ENCODE measurements around the gene CAPZA1.

Gene CAPZA1

GRCh38 chr1:112716133-112716720, 96.6 kb downstream of the CAPZA1 start:
- peak overlapping the region; percentile 99 for H3K4me2 ChIP-seq (ENCODE audit: low read length)
- no peak overlapping the region for H2BK5ac ChIP-seq (ENCODE audit: low read depth, low read length, poor library complexity)
- H3K79me2 ChIP-seq (ENCODE audit: control insufficient read depth, insufficient read depth, low read length, poor library complexity), result no peaks in the 10 kb centered on the region
- H3K36me3 ChIP-seq (ENCODE audit: control insufficient read depth in 1 of 2, insufficient read depth in 2 of 2, low read length in 2 of 2), result no peaks in the 10 kb centered on the region
- H4K12ac ChIP-seq (ENCODE audit: low read depth, low read length), result no peak overlapping the region
- H3K23ac ChIP-seq (ENCODE audit: low read length), result no peak overlapping the region
- H3K4ac ChIP-seq (ENCODE audit: low read depth, low read length), result no peak overlapping the region
- no peak overlapping the region for H3K27ac ChIP-seq (ENCODE audit: low read depth, low read length)
- no peak overlapping the region for H2AFZ ChIP-seq (ENCODE audit: insufficient read depth, low read length, poor library complexity)
- no peak overlapping the region for H3K4me3 ChIP-seq (ENCODE audit: low read depth, low read length)
- no peak overlapping the region for H4K91ac ChIP-seq (ENCODE audit: low read depth, low read length)
- no CpG with 5 or more reads among the region's 13 CpGs for WGBS (ENCODE audit: extremely low coverage, insufficient coverage, insufficient read length)
- H2AK5ac ChIP-seq (ENCODE audit: low read length), result no peak overlapping the region
- no peak overlapping the region for H3K18ac ChIP-seq (ENCODE audit: low read length)
- H3K79me1 ChIP-seq (ENCODE audit: low read length), result no peaks in the 10 kb centered on the region
- no peaks in the 10 kb centered on the region for H3K27me3 ChIP-seq (ENCODE audit: insufficient read depth, low read length)
- H4K8ac ChIP-seq (ENCODE audit: low read depth, low read length), result no peak overlapping the region
- no peak overlapping the region for H3K14ac ChIP-seq (ENCODE audit: low read length)
- peak overlapping the region; percentile 5 for H2BK12ac ChIP-seq (ENCODE audit: low read length)
- peaks cover 8 to 17% of the 10 kb centered on the region in 2 experiments for H3K4me1 ChIP-seq (ENCODE audit: control insufficient read depth in 1 of 2, insufficient read depth in 2 of 2, low read length in 2 of 2)
- no peaks in the 10 kb centered on the region for H3K9me3 ChIP-seq (ENCODE audit: insufficient read depth, low read depth, low read length)
- H2BK120ac ChIP-seq (ENCODE audit: insufficient read depth, low read length, poor library complexity), result no peak overlapping the region
- DNase-seq, result peak; percentile 92 to 98
- no peak overlapping the region for H3K9ac ChIP-seq (ENCODE audit: low read length)

- peaks cover 12 to 18% of the 10 kb centered on the region in 2 experiments for H3K4me1 ChIP-seq (ENCODE audit: control insufficient read depth in 1 of 2, insufficient read depth in 2 of 2, low read length in 2 of 2)
- WGBS (ENCODE audit: extremely low coverage, insufficient coverage, insufficient read length), result no CpG with 5 or more reads among the region's 2 CpGs
These were observed 97.7 kb downstream of the CAPZA1 start for GRCh38 chr1:112717263-112717873.

GRCh38 chr1:112718691-112719418, 99.2 kb downstream of the CAPZA1 start:
- H2BK5ac ChIP-seq (ENCODE audit: low read depth, low read length, poor library complexity), result no peak overlapping the region
- no peak overlapping the region for H4K91ac ChIP-seq (ENCODE audit: low read depth, low read length)
- no peaks in the 10 kb centered on the region for H3K36me3 ChIP-seq (ENCODE audit: control insufficient read depth in 1 of 2, insufficient read depth in 2 of 2, low read length in 2 of 2)
- H3K79me2 ChIP-seq (ENCODE audit: control insufficient read depth, insufficient read depth, low read length, poor library complexity), result no peaks in the 10 kb centered on the region
- no peak overlapping the region for H3K4me3 ChIP-seq (ENCODE audit: low read depth, low read length)
- H3K18ac ChIP-seq (ENCODE audit: low read length), result no peak overlapping the region
- H3K79me1 ChIP-seq (ENCODE audit: low read length), result no peaks in the 10 kb centered on the region
- H2AFZ ChIP-seq (ENCODE audit: insufficient read depth, low read length, poor library complexity), result peak overlapping the region; percentile 23
- H2BK120ac ChIP-seq (ENCODE audit: insufficient read depth, low read length, poor library complexity), result no peak overlapping the region
- no peak overlapping the region for H3K9ac ChIP-seq (ENCODE audit: low read length)
- no peak overlapping the region for H3K4ac ChIP-seq (ENCODE audit: low read depth, low read length)
- H2AK5ac ChIP-seq (ENCODE audit: low read length), result no peak overlapping the region
- H3K14ac ChIP-seq (ENCODE audit: low read length), result no peak overlapping the region
- no peak overlapping the region for H4K12ac ChIP-seq (ENCODE audit: low read depth, low read length)
- H3K23ac ChIP-seq (ENCODE audit: low read length), result no peak overlapping the region
- peaks cover 19 to 20% of the 10 kb centered on the region in 2 experiments for H3K4me1 ChIP-seq (ENCODE audit: control insufficient read depth in 1 of 2, insufficient read depth in 2 of 2, low read length in 2 of 2)
- peak; percentile 61 to 84 for DNase-seq
- H2BK12ac ChIP-seq (ENCODE audit: low read length), result no peak overlapping the region
- peak overlapping the region; percentile 44 for H3K4me2 ChIP-seq (ENCODE audit: low read length)
- peak overlapping the region; percentile 15 for H4K8ac ChIP-seq (ENCODE audit: low read depth, low read length)
- H3K27ac ChIP-seq (ENCODE audit: low read depth, low read length), result no peak overlapping the region
- no peaks in the 10 kb centered on the region for H3K27me3 ChIP-seq (ENCODE audit: insufficient read depth, low read length)
- H3K9me3 ChIP-seq (ENCODE audit: insufficient read depth, low read depth, low read length), result no peaks in the 10 kb centered on the region
- 100% methylated on average over 1 of the region's 44 CpGs for WGBS (ENCODE audit: extremely low coverage, insufficient coverage, insufficient read length)

More at GRCh38 chr1:112717263-112717873, 97.7 kb downstream of the CAPZA1 start:
- Histone ChIP-seq H3K18ac (ENCODE audit: low read length) (no peak overlapping the region), H2AFZ (ENCODE audit: insufficient read depth, low read length, poor library complexity) (no peak overlapping the region), H3K79me2 (ENCODE audit: control insufficient read depth, insufficient read depth, low read length, poor library complexity) (no peaks in the 10 kb centered on the region), H3K27ac (ENCODE audit: low read depth, low read length) (no peak overlapping the region), H2BK120ac (ENCODE audit: insufficient read depth, low read length, poor library complexity) (no peak overlapping the region), H2BK12ac (ENCODE audit: low read length) (no peak overlapping the region), H2BK5ac (ENCODE audit: low read depth, low read length, poor library complexity) (no peak overlapping the region), H3K36me3 (ENCODE audit: control insufficient read depth in 1 of 2, insufficient read depth in 2 of 2, low read length in 2 of 2) (no peaks in the 10 kb centered on the region), H4K91ac (ENCODE audit: low read depth, low read length) (no peak overlapping the region), H3K4me3 (ENCODE audit: low read depth, low read length) (no peak overlapping the region), H3K14ac (ENCODE audit: low read length) (no peak overlapping the region), H3K4me2 (ENCODE audit: low read length) (no peak overlapping the region), H3K27me3 (ENCODE audit: insufficient read depth, low read length) (no peaks in the 10 kb centered on the region), H3K4ac (ENCODE audit: low read depth, low read length) (no peak overlapping the region), H3K9me3 (ENCODE audit: insufficient read depth, low read depth, low read length) (no peaks in the 10 kb centered on the region), H4K8ac (ENCODE audit: low read depth, low read length) (no peak overlapping the region), H4K12ac (ENCODE audit: low read depth, low read length) (no peak overlapping the region), H3K23ac (ENCODE audit: low read length) (no peak overlapping the region), H3K9ac (ENCODE audit: low read length) (no peak overlapping the region), H3K79me1 (ENCODE audit: low read length) (no peaks in the 10 kb centered on the region), H2AK5ac (ENCODE audit: low read length) (no peak overlapping the region)
- DNase-seq, result no peak

- Histone ChIP-seq H2BK120ac (ENCODE audit: insufficient read depth, low read length, poor library complexity) (no peak overlapping the region), H2BK5ac (ENCODE audit: low read depth, low read length, poor library complexity) (no peak overlapping the region), H3K9me3 (ENCODE audit: insufficient read depth, low read depth, low read length) (no peaks in the 10 kb centered on the region), H4K8ac (ENCODE audit: low read depth, low read length) (no peak overlapping the region), H3K79me1 (ENCODE audit: low read length) (no peaks in the 10 kb centered on the region), H3K4me2 (ENCODE audit: low read length) (no peak overlapping the region), H3K4me3 (ENCODE audit: low read depth, low read length) (no peak overlapping the region), H3K79me2 (ENCODE audit: control insufficient read depth, insufficient read depth, low read length, poor library complexity) (no peaks in the 10 kb centered on the region), H2BK12ac (ENCODE audit: low read length) (no peak overlapping the region), H4K12ac (ENCODE audit: low read depth, low read length) (no peak overlapping the region), H3K36me3 (ENCODE audit: control insufficient read depth in 1 of 2, insufficient read depth in 2 of 2, low read length in 2 of 2) (no peaks in the 10 kb centered on the region), H3K4ac (ENCODE audit: low read depth, low read length) (no peak overlapping the region), H3K18ac (ENCODE audit: low read length) (no peak overlapping the region), H2AFZ (ENCODE audit: insufficient read depth, low read length, poor library complexity) (no peak overlapping the region), H3K9ac (ENCODE audit: low read length) (no peak overlapping the region), H2AK5ac (ENCODE audit: low read length) (no peak overlapping the region), H4K91ac (ENCODE audit: low read depth, low read length) (no peak overlapping the region), H3K23ac (ENCODE audit: low read length) (no peak overlapping the region), H3K27ac (ENCODE audit: low read depth, low read length) (no peak overlapping the region), H3K27me3 (ENCODE audit: insufficient read depth, low read length) (no peaks in the 10 kb centered on the region), H3K14ac (ENCODE audit: low read length) (no peak overlapping the region), H3K4me1 (ENCODE audit: control insufficient read depth in 1 of 2, insufficient read depth in 2 of 2, low read length in 2 of 2) (peaks cover 11 to 13% of the 10 kb centered on the region in 2 experiments)
- DNase-seq, result no peak
- no CpG with 5 or more reads among the region's 2 CpGs for WGBS (ENCODE audit: extremely low coverage, insufficient coverage, insufficient read length)
These were observed 100.1 kb downstream of the CAPZA1 start for GRCh38 chr1:112719706-112720105.
